Prostate gland (tissue), 2 donors: Measurements from ENCODE around the gene ADGRD1.

Experiments
- CTCF ChIP-seq, 4 experiments: fragments of 200-600 bp in 2 of 4; fragments of 450-650 bp in 2 of 4; sonication (generic) in 2 of 4; IDR thresholded peaks; 1 replicate in 3 of 4; 2 replicates in 1 of 4; pipeline ENCODE4 v1.5.1; 2016 to 2019; ENCODE audit warnings: antibody characterized with exemption in 4 of 4, mild to moderate bottlenecking in 2 of 4, moderate library complexity in 2 of 4
- POLR2A ChIP-seq: fragments of 450-650 bp; IDR thresholded peaks from one replicate; pipeline ENCODE4 v1.6.1; 2016; ENCODE audit warnings: antibody characterized with exemption, mild to moderate bottlenecking
- POLR2AphosphoS5 ChIP-seq: sonication (generic); formaldehyde crosslinking; IDR thresholded peaks from one replicate; pipeline ENCODE4 v1.6.1; 2017; ENCODE audit warnings: antibody characterized with exemption

GRCh38 chr12:130919086-130919485, 34.6 kb upstream of the ADGRD1 start:
- TF ChIP-seq CTCF (IDR thresholded peaks at IDR 0.05) (no peak), POLR2A (no peak), POLR2AphosphoS5 (no peak)
